Measurements from ENCODE around the gene MMP28. TPM values are rescaled to one million over a fixed set of nuclear protein-coding genes. Genes with fewer than 3 reads are reported as not detected.
A peak's percentile ranks its signal among the peaks of the same experiment; 100 is the strongest.

MMP28 gene
- total RNA-seq, 1 experiment from 2014 or later = not detected

DNA sequence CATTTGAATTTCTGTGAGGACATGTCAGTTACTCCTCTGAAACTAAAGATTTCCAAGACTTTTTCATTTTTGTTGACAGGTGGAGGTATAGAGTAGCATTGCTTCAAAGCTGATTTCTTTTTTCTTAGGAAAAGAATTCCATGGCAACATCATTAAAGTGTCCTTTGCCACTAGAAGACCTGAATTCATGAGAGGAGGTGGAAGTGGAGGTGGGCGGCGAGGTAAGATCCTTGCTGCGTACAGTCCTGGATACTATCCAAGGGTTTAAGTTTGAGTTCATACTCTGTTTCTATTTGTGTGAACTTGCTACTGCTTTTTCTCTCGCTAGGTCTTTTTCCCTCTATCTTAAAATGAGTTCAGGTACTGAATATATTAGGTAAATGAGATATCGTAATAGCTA is 46.8 kb upstream of the MMP28 start:
- Histone ChIP-seq H3K56ac (ENCODE audit: insufficient read length, low read depth, low read length) (no peak overlapping the region), H3K4ac (ENCODE audit: low read depth, low read length) (no peak overlapping the region), H3K27me3 (ENCODE audit: insufficient read depth, low read length) (no peaks in the 10 kb centered on the region), H2AK5ac (ENCODE audit: insufficient read length, low read length) (no peak overlapping the region), H3K18ac (ENCODE audit: insufficient read length, low read depth, low read length) (no peak overlapping the region), H3K79me2 (ENCODE audit: insufficient read depth, low read length) (no peaks in the 10 kb centered on the region), H2BK5ac (ENCODE audit: insufficient read length, low read length) (no peak overlapping the region), H2BK20ac (ENCODE audit: low read depth, low read length, poor library complexity, severe bottlenecking) (no peak overlapping the region), H4K8ac (replicated peaks; ENCODE audit: insufficient read length, low read depth, low read length) (no peak overlapping the region), H4K91ac (ENCODE audit: insufficient read length, low read depth, low read length) (no peak overlapping the region), H3K4me2 (ENCODE audit: insufficient read depth, insufficient read length, low read length) (no peak overlapping the region), H2BK15ac (ENCODE audit: low read depth, low read length) (no peak overlapping the region), H3K27ac (ENCODE audit: insufficient read length, low read depth, low read length) (no peak overlapping the region), H2BK12ac (ENCODE audit: insufficient read length, low read depth, low read length) (no peak overlapping the region), H3K14ac (ENCODE audit: insufficient read depth, low read length) (no peak overlapping the region), H3T11ph (ENCODE audit: low read length) (no peak overlapping the region), H3K23me2 (ENCODE audit: insufficient read length, low read depth, low read length, poor library complexity, severe bottlenecking) (no peaks in the 10 kb centered on the region), H2AFZ (ENCODE audit: low read length) (no peak overlapping the region), H3K9me3 (ENCODE audit: control insufficient read depth, low read depth, low read length) (no peaks in the 10 kb centered on the region), H3K4me1 (ENCODE audit: insufficient read depth, low read length) (no peaks in the 10 kb centered on the region), H4K20me1 (ENCODE audit: control insufficient read depth, insufficient read depth, insufficient read length) (peaks cover 3% of the 10 kb centered on the region), H3K79me1 (ENCODE audit: insufficient read depth, low read depth, low read length, poor library complexity, severe bottlenecking) (no peaks in the 10 kb centered on the region), H4K5ac (ENCODE audit: insufficient read length, low read depth, low read length) (no peak overlapping the region), H2BK120ac (ENCODE audit: low read depth, low read length, poor library complexity, severe bottlenecking) (no peak overlapping the region), H3K9ac (ENCODE audit: extremely low read depth, insufficient read length, low read length) (no peak overlapping the region), H3K23ac (ENCODE audit: insufficient read length, low read depth, low read length) (no peak overlapping the region)
- DNase-seq = no peak
- Mint-ChIP-seq H3K9me3 (no peaks in the 10 kb centered on the region), H3K36me3 (ENCODE audit: insufficient read depth in 1 of 3, low read depth in 3 of 3) (peaks cover 50 to 88% (median 82%) of the 10 kb centered on the region in 3 experiments), H3K4me3 (no peak overlapping the region), H3K4me1 (no peaks in the 10 kb centered on the region), H3K27ac (peak overlapping the region in 2 of 3 experiments; percentile 7 to 55; a peak in 1 of 7 replicates), H3K27me3 (ENCODE audit: low read depth) (no peaks in the 10 kb centered on the region)
- TF ChIP-seq, protein P1, sequence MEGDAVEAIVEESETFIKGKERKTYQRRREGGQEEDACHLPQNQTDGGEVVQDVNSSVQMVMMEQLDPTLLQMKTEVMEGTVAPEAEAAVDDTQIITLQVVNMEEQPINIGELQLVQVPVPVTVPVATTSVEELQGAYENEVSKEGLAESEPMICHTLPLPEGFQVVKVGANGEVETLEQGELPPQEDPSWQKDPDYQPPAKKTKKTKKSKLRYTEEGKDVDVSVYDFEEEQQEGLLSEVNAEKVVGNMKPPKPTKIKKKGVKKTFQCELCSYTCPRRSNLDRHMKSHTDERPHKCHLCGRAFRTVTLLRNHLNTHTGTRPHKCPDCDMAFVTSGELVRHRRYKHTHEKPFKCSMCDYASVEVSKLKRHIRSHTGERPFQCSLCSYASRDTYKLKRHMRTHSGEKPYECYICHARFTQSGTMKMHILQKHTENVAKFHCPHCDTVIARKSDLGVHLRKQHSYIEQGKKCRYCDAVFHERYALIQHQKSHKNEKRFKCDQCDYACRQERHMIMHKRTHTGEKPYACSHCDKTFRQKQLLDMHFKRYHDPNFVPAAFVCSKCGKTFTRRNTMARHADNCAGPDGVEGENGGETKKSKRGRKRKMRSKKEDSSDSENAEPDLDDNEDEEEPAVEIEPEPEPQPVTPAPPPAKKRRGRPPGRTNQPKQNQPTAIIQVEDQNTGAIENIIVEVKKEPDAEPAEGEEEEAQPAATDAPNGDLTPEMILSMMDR (conservative IDR thresholded peaks at IDR 0.05) = no peak
- no CpG with 5 or more reads among the region's 5 CpGs for WGBS (ENCODE audit: extremely low coverage, insufficient read length, low lambda C conversion rate)

All from H9 (cell line).